ENCODE measurements around the gene PRKCA. TPM values are rescaled to one million over a fixed set of nuclear protein-coding genes. Genes with fewer than 3 reads are reported as not detected.

The PRKCA gene
- total RNA-seq, 1 experiment from 2014 or later, result 29.6 TPM

DNA sequence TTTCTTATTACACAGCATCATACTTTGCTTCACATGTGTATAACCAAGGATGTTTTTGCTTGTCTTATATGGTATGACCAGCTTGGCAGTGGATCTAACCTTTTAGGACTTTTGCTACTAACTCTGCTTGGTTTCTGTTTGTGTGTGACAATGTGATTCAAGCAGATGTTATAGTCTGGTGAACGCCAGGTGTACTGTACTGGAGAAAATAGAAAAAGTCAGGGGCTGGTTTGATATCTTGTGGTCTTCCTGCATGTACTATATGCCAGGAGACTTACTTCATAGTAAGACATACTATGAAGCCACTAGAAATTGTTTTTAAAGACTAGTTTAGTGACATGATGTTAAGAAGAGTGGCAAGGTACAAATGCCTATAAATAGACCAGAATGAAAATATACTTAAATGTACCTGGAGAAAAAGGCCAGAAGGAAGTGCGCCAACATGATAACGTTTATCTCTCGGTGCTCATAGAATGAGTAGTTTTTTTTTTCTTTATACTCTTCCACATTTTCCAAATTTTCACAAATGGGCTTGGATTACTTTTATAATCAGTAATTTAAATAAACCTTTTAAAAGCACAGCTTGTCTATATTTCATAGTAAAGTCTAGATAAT, 112.3 kb downstream of the PRKCA start:
- H3K9me3 ChIP-seq, result no peaks in the 10 kb centered on the region
- CTCF ChIA-PET, result interaction anchor here (0.6 to 1.1 kb wide), 9 partner anchors 76 to 1139 kb away, joined by 3 to 4 read pairs (median 4); no protein-coding TSS in a partner anchor
- no peaks in the 10 kb centered on the region for H3K27me3 Mint-ChIP-seq (ENCODE audit: insufficient read depth, unreplicated experiment)
- peaks cover 48% of the 10 kb centered on the region for H3K4me1 Mint-ChIP-seq (ENCODE audit: low read depth, unreplicated experiment)
- H3K9me3 Mint-ChIP-seq (ENCODE audit: unreplicated experiment), result no peaks in the 10 kb centered on the region
- intact Hi-C loops (cut with micrococcal nuclease; ENCODE audit: unreplicated experiment), result loop anchor here (1.0 to 5.0 kb wide), 5 partner anchors 27 to 152 kb away; no protein-coding TSS in a partner anchor
- POLR2A ChIA-PET, result interaction anchor here (0.6 to 1.0 kb wide), 5 partner anchors 20 to 158 kb away, joined by 4 to 6 read pairs (median 5); no protein-coding TSS in a partner anchor
- H3K27ac Mint-ChIP-seq (ENCODE audit: unreplicated experiment), result peak overlapping the region; percentile 60
- no peak overlapping the region for H3K4me3 Mint-ChIP-seq (ENCODE audit: unreplicated experiment)
- no peaks in the 10 kb centered on the region for H3K36me3 ChIP-seq (ENCODE audit: control insufficient read depth, insufficient read depth, low read length)
- H3K4me3 ChIP-seq (ENCODE audit: low read depth, low read length), result no peak overlapping the region
- H3K36me3 Mint-ChIP-seq (ENCODE audit: insufficient read depth, unreplicated experiment), result no peaks in the 10 kb centered on the region
- H3K27me3 ChIP-seq (replicated peaks; ENCODE audit: control insufficient read depth, insufficient read depth, low read length), result no peaks in the 10 kb centered on the region
- BruUV-seq (replicated peaks), result TSS peak; percentile 76
- H3K4me1 ChIP-seq, result peaks cover 71% of the 10 kb centered on the region
- DNase-seq, result no peak
- TF ChIP-seq, protein P1, sequence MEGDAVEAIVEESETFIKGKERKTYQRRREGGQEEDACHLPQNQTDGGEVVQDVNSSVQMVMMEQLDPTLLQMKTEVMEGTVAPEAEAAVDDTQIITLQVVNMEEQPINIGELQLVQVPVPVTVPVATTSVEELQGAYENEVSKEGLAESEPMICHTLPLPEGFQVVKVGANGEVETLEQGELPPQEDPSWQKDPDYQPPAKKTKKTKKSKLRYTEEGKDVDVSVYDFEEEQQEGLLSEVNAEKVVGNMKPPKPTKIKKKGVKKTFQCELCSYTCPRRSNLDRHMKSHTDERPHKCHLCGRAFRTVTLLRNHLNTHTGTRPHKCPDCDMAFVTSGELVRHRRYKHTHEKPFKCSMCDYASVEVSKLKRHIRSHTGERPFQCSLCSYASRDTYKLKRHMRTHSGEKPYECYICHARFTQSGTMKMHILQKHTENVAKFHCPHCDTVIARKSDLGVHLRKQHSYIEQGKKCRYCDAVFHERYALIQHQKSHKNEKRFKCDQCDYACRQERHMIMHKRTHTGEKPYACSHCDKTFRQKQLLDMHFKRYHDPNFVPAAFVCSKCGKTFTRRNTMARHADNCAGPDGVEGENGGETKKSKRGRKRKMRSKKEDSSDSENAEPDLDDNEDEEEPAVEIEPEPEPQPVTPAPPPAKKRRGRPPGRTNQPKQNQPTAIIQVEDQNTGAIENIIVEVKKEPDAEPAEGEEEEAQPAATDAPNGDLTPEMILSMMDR (IDR thresholded peaks at IDR 0.05; ENCODE audit: insufficient read depth in 1 of 2, low read depth in 1 of 2, low read length in 1 of 2, severe bottlenecking in 1 of 2, unreplicated experiment in 1 of 2), result no peak

DNA sequence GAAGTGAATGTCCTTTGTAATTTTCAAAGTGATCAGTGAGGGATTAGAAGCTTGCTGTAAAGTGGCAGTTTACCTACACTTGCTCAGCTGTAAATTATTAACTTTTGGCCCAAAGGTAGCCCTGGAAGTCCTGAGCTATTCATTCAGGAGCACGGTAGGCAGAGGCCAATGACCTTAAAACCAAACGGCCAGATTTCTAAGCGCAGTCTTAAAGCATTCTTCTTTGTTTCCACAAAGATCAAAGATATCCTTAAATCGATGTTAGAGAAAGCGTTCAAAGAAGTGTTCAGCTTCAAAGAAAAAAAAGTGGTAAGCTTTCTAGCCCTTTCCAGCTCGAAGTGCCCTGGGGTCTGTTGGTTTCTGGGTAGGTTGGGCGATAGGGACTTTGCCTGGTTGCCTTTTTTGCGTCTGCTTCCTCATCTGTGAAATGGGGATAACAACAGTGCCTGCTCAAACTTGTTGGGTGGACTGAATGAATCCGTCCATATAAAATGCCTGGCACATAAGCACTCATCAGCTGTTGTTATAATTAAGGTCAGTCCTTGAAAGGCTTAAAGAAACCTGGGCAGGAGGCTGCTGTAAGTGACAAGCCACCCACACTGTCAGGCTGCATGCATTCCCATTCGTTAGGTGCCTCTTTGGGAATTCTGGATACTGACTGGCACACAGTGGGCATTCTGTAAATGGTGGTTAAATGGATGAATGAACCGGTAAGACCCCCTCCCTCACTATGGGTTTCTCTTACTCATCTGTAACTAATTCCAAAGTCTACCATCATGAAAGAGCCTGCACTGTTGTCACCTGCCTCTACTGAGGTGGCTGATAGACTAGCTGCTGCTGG, 113.2 kb downstream of the PRKCA start:
- CTCF ChIA-PET, result interaction anchor here (0.6 to 1.5 kb wide), 9 partner anchors 46 to 1140 kb away, joined by 3 to 5 read pairs (median 4); no protein-coding TSS in a partner anchor
- peak; percentile 80 to 82 for DNase-seq
- no peaks in the 10 kb centered on the region for H3K9me3 Mint-ChIP-seq (ENCODE audit: unreplicated experiment)
- H3K4me1 Mint-ChIP-seq (ENCODE audit: low read depth, unreplicated experiment), result peaks cover 51% of the 10 kb centered on the region
- Histone ChIP-seq H3K4me3 (ENCODE audit: low read depth, low read length) (no peak overlapping the region), H3K9me3 (no peaks in the 10 kb centered on the region), H3K27me3 (replicated peaks; ENCODE audit: control insufficient read depth, insufficient read depth, low read length) (no peaks in the 10 kb centered on the region), H3K4me1 (peaks cover 72% of the 10 kb centered on the region), H3K36me3 (ENCODE audit: control insufficient read depth, insufficient read depth, low read length) (no peaks in the 10 kb centered on the region)
- no peaks in the 10 kb centered on the region for H3K27me3 Mint-ChIP-seq (ENCODE audit: insufficient read depth, unreplicated experiment)
- H3K36me3 Mint-ChIP-seq (ENCODE audit: insufficient read depth, unreplicated experiment), result no peaks in the 10 kb centered on the region
- BruUV-seq (replicated peaks), result no TSS peak
- intact Hi-C loops (cut with micrococcal nuclease; ENCODE audit: unreplicated experiment), result loop anchor here (1.0 to 5.0 kb wide), 6 partner anchors 28 to 151 kb away; no protein-coding TSS in a partner anchor
- H3K27ac Mint-ChIP-seq (ENCODE audit: unreplicated experiment), result peak overlapping the region; percentile 60
- TF ChIP-seq, protein P1 (IDR thresholded peaks at IDR 0.05; ENCODE audit: insufficient read depth in 1 of 2, low read depth in 1 of 2, low read length in 1 of 2, severe bottlenecking in 1 of 2, unreplicated experiment in 1 of 2), result no peak
- POLR2A ChIA-PET, result interaction anchor here (0.5 to 1.0 kb wide), 6 partner anchors 21 to 157 kb away, joined by 3 to 6 read pairs (median 4); no protein-coding TSS in a partner anchor
- peak overlapping the region; percentile 50 for H3K4me3 Mint-ChIP-seq (ENCODE audit: unreplicated experiment)

Measured in Caco-2 (cell line).